ENCODE measurements around the gene SMYD2. TPM values are rescaled to one million over a fixed set of nuclear protein-coding genes. Genes with fewer than 3 reads are reported as not detected.

The SMYD2 gene
- total and polyA plus RNA-seq, 5 donors = 8.8 to 34.6 (median 20.4) TPM

- Histone ChIP-seq H3K4me3 (ENCODE audit: low read length) (no peak overlapping the region), H3K27me3 (ENCODE audit: control insufficient read depth, insufficient read depth) (peaks cover 4% of the 10 kb centered on the region), H3K4me1 (ENCODE audit: control insufficient read depth, insufficient read depth, low read length) (no peaks in the 10 kb centered on the region), H3K27ac (ENCODE audit: low read length) (no peak overlapping the region), H3K9me3 (ENCODE audit: control insufficient read depth, low read length) (no peaks in the 10 kb centered on the region)
- WGBS = 80% methylated on average over 2 of the region's 2 CpGs
- ATAC-seq = no peak
- DNase-seq = no peak
- intact Hi-C loops (cut with DNase I) = no loop called here
Observed at GRCh38 chr1:214251354-214251753, 29.6 kb upstream of the SMYD2 start.

DNA sequence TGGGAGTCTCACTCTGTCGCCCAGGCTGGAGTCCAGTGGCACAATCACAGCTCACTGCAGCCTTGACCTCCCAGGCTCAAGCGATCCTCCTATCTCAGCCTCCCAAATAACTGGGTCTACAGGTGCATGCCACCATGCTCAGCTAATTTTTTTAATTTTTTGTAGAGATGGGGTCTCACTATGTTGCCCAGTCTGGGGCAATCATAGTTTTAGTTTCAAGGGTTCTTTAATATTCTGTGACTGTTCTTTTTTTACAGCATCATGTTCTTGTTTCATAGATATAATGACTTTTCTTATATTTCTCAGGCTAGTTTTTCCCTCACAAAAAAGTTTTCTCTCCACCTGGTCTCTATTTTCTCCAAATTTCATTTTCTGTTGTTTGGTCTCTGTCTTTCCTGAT, 25.4 kb upstream of the SMYD2 start:
- H3K27ac ChIP-seq (ENCODE audit: low read length) = no peak overlapping the region
- DNase-seq = no peak
- ATAC-seq = no peak
- no peaks in the 10 kb centered on the region for H3K4me1 ChIP-seq (ENCODE audit: control insufficient read depth, insufficient read depth, low read length)
- no peaks in the 10 kb centered on the region for H3K9me3 ChIP-seq (ENCODE audit: control insufficient read depth, low read length)
- no peak overlapping the region for H3K4me3 ChIP-seq (ENCODE audit: low read length)
- intact Hi-C loops (cut with DNase I) = no loop called here
- WGBS = 90% methylated on average over 2 of the region's 2 CpGs
- H3K27me3 ChIP-seq (ENCODE audit: control insufficient read depth, insufficient read depth) = no peaks in the 10 kb centered on the region

DNA sequence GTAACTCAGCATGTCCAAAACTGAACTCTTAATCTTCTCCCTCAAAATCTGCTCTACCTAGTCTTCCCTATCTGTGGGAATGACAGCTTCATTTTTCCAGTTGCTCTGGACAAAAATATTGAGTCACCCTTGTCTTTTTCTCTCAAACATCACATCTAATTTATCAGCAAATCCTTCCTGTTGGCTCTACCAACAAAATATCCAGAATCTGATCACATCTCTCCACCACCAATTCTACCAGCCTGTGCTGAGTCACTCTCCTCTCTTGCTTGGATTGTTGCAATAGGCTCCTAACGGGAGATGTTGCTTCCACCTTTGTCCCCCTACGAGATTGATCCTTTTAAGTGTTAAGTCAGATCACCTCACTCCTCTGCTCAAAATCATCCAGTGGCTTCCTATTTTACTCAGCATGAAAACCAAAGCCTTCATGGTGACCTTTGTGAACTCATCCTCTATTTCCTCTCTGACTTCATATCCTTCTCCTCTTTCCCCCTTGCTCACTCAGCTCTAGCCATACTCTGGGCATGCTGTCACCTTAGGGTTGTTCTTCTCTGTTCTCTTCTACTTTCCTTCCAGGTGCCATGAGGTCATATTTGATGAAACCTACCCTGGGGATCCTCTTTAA, 21.5 kb upstream of the SMYD2 start:
- intact Hi-C loops (cut with DNase I) = no loop called here
- ATAC-seq (no peak), DNase-seq (no peak)
- Histone ChIP-seq H3K27ac (ENCODE audit: low read length) (no peak overlapping the region), H3K27me3 (ENCODE audit: control insufficient read depth, insufficient read depth) (no peaks in the 10 kb centered on the region), H3K4me1 (ENCODE audit: control insufficient read depth, insufficient read depth, low read length) (no peaks in the 10 kb centered on the region), H3K4me3 (ENCODE audit: low read length) (no peak overlapping the region), H3K9me3 (ENCODE audit: control insufficient read depth, low read length) (no peaks in the 10 kb centered on the region)
- 64% methylated on average over 2 of the region's 2 CpGs for WGBS

- no peak overlapping the region for H3K27ac ChIP-seq (ENCODE audit: low read length)
Observed at GRCh38 chr1:214260561-214261205, 20.3 kb upstream of the SMYD2 start.

GRCh38 chr1:214261206-214262123, 19.5 kb upstream of the SMYD2 start:
- Histone ChIP-seq H3K4me3 (ENCODE audit: low read length) (no peak overlapping the region), H3K9me3 (ENCODE audit: control insufficient read depth, low read length) (no peaks in the 10 kb centered on the region), H3K4me1 (ENCODE audit: control insufficient read depth, insufficient read depth, low read length) (no peaks in the 10 kb centered on the region), H3K27ac (ENCODE audit: low read length) (no peak overlapping the region), H3K27me3 (ENCODE audit: control insufficient read depth, insufficient read depth) (no peaks in the 10 kb centered on the region)
- peak; percentile 79 to 92 (median 90) for DNase-seq
- 8% methylated on average over 15 of the region's 15 CpGs for whole genome bisulfite sequencing
- intact Hi-C loops (cut with DNase I) = loop anchor here (2.0 to 5.0 kb wide), 2 partner anchors 66 to 67 kb away; no protein-coding TSS in a partner anchor
- ATAC-seq = peak; percentile 96 to 98

More at GRCh38 chr1:214260561-214261205, 20.3 kb upstream of the SMYD2 start:
- ATAC-seq (no peak), DNase-seq (no peak)
- H3K27me3 ChIP-seq (ENCODE audit: control insufficient read depth, insufficient read depth) = no peaks in the 10 kb centered on the region
- no peaks in the 10 kb centered on the region for H3K9me3 ChIP-seq (ENCODE audit: control insufficient read depth, low read length)
- no peak overlapping the region for H3K4me3 ChIP-seq (ENCODE audit: low read length)
- 75% methylated on average over 3 of the region's 3 CpGs for WGBS
- no peaks in the 10 kb centered on the region for H3K4me1 ChIP-seq (ENCODE audit: control insufficient read depth, insufficient read depth, low read length)
- intact Hi-C loops (cut with DNase I) = loop anchor here (2.0 to 5.0 kb wide), 2 partner anchors 67 to 68 kb away; no protein-coding TSS in a partner anchor

GRCh38 chr1:214264196-214264595, 16.8 kb upstream of the SMYD2 start:
- Histone ChIP-seq H3K27ac (ENCODE audit: low read length) (no peak overlapping the region), H3K4me1 (ENCODE audit: control insufficient read depth, insufficient read depth, low read length) (no peaks in the 10 kb centered on the region), H3K9me3 (ENCODE audit: control insufficient read depth, low read length) (no peaks in the 10 kb centered on the region), H3K4me3 (ENCODE audit: low read length) (no peak overlapping the region), H3K27me3 (ENCODE audit: control insufficient read depth, insufficient read depth) (no peaks in the 10 kb centered on the region)
- intact Hi-C loops (cut with DNase I) = loop anchor here in 3 of 4 donors (5.0 kb wide), 1 partner anchor 63 kb away; no protein-coding TSS in a partner anchor
- WGBS = 78% methylated on average over 4 of the region's 4 CpGs
- DNase-seq (no peak), ATAC-seq (no peak)

DNA sequence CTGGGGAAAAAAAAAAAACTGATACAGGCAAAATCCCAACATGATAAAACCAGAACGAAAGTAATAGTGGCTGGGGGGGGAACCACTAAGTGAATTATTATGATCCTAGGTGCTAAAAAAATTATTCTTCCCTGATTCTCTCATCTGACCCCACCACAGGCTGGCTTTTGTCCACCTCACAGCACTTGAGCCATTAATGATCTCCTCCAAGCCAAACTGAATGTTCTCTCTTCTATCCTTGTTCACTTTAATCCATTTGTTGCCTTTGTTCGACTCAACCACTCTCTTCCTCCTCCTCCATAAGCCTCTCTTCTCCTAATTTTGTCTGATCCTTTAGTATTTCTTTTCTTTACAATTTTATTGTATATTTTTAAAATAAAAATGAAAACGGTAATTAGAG, 16.0 kb upstream of the SMYD2 start:
- H3K27me3 ChIP-seq (ENCODE audit: control insufficient read depth, insufficient read depth) = no peaks in the 10 kb centered on the region

DNA sequence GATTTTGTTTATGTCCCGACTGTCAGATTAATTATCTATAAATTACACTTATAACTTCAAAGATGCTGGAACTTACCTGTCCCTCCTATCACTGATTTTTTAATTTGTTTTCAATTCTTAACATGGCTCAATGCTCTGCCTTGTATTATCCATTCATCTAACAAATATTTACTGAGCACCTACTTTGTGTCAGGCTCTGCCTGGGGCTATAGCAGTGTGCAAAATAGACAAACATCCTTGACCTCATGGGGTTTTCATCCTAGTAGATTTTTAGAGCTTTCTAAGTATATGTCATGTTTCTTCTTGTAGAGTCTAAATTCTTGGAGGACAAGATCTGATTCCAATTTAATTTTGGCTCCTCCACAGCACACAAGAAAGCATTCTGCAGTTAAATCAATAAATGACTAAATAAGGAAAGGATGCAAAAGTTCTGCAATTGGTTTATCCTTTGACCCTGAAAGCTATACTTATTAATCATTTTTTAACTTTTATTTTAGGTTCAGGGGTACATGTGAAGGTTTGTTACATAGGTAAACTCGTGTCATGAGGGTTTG, 10.8 kb upstream of the SMYD2 start:
- ATAC-seq (no peak), DNase-seq (no peak)
- H3K9me3 ChIP-seq (ENCODE audit: control insufficient read depth, low read length) = no peaks in the 10 kb centered on the region
- intact Hi-C loops (cut with DNase I) = no loop called here
- no peaks in the 10 kb centered on the region for H3K4me1 ChIP-seq (ENCODE audit: control insufficient read depth, insufficient read depth, low read length)
- no peaks in the 10 kb centered on the region for H3K27me3 ChIP-seq (ENCODE audit: control insufficient read depth, insufficient read depth)
- H3K27ac ChIP-seq (ENCODE audit: low read length) = no peak overlapping the region
- no peak overlapping the region for H3K4me3 ChIP-seq (ENCODE audit: low read length)
- 74% methylated on average over 2 of the region's 2 CpGs for WGBS

More for the DNA sequence above, 16.0 kb upstream of the SMYD2 start:
- intact Hi-C loops (cut with DNase I) = loop anchor here in 3 of 4 donors (5.0 kb wide), 1 partner anchor 62 kb away; no protein-coding TSS in a partner anchor
- DNase-seq (no peak), ATAC-seq (no peak)
- H3K4me1 ChIP-seq (ENCODE audit: control insufficient read depth, insufficient read depth, low read length) = no peaks in the 10 kb centered on the region
- H3K27ac ChIP-seq (ENCODE audit: low read length) = no peak overlapping the region
- WGBS = 69% methylated on average over 3 of the region's 3 CpGs
- H3K9me3 ChIP-seq (ENCODE audit: control insufficient read depth, low read length) = no peaks in the 10 kb centered on the region
- no peak overlapping the region for H3K4me3 ChIP-seq (ENCODE audit: low read length)

GRCh38 chr1:214271174-214271858, 9.6 kb upstream of the SMYD2 start:
- intact Hi-C loops (cut with DNase I) = no loop called here
- WGBS = 45% methylated on average over 3 of the region's 3 CpGs
- DNase-seq (no peak), ATAC-seq (no peak)
- H3K4me3 ChIP-seq (ENCODE audit: low read length) = no peak overlapping the region
- no peaks in the 10 kb centered on the region for H3K4me1 ChIP-seq (ENCODE audit: control insufficient read depth, insufficient read depth, low read length)
- H3K9me3 ChIP-seq (ENCODE audit: control insufficient read depth, low read length) = no peaks in the 10 kb centered on the region
- no peaks in the 10 kb centered on the region for H3K27me3 ChIP-seq (ENCODE audit: control insufficient read depth, insufficient read depth)
- no peak overlapping the region for H3K27ac ChIP-seq (ENCODE audit: low read length)

GRCh38 chr1:214271995-214272731, 8.8 kb upstream of the SMYD2 start:
- H3K4me3 ChIP-seq (ENCODE audit: low read length) = no peak overlapping the region
- ATAC-seq (no peak), DNase-seq (no peak)
- intact Hi-C loops (cut with DNase I) = no loop called here
- no peaks in the 10 kb centered on the region for H3K4me1 ChIP-seq (ENCODE audit: control insufficient read depth, insufficient read depth, low read length)
- H3K27me3 ChIP-seq (ENCODE audit: control insufficient read depth, insufficient read depth) = no peaks in the 10 kb centered on the region
- no peak overlapping the region for H3K27ac ChIP-seq (ENCODE audit: low read length)
- H3K9me3 ChIP-seq (ENCODE audit: control insufficient read depth, low read length) = no peaks in the 10 kb centered on the region
- 52% methylated on average over 4 of the region's 4 CpGs for WGBS
